22Rv1 (cell line): ENCODE results near the gene TMIGD1.

Experiments used
- CTCF ChIP-seq: fragments of 450-650 bp; IDR thresholded peaks from 2 replicates; pipeline ENCODE4 v1.5.1; 2017; ENCODE audit warnings: mild to moderate bottlenecking
- ZFX ChIP-seq: fragments of 450-650 bp; IDR thresholded peaks from 2 replicates; pipeline ENCODE4 v1.6.1; 2017; ENCODE audit warnings: antibody characterized with exemption, borderline replicate concordance

- TF ChIP-seq CTCF = no peak
- no peak for TF ChIP-seq ZFX
These were observed 9.9 kb upstream of the TMIGD1 start for GRCh38 chr17:30343796-30344195.
